HEK293 (cell line): ENCODE measurements around the gene RFX2.

Experiments used
- CTCF ChIA-PET: fragments of 350-600 bp; formaldehyde crosslinking; extraction: SDS; loops from one replicate; lab custom pipeline; 2021; ENCODE audit warnings: antibody characterized with exemption; lab: Yijun Ruan, JAX
- POLR2A ChIA-PET: fragments of 300-600 bp; formaldehyde crosslinking; extraction: SDS; loops from one replicate; lab custom pipeline; 2020; ENCODE audit warnings: antibody characterized with exemption, inconsistent platforms; lab: Yijun Ruan, JAX
- H3K27ac ChIP-seq: fragments of 200-500 bp; sonication (Bioruptor generic); 2 replicates; pipeline ENCODE4 v1.5.1; 2014; ENCODE audit warnings: low read depth, low read length, control low read depth, inconsistent platforms; ENCODE audit errors: extremely low read depth
- H3K36me3 ChIP-seq, 2 experiments: fragments of 200-500 bp in 1 of 2; sonication (Bioruptor generic) in 1 of 2; 1 replicate in 1 of 2; 2 replicates in 1 of 2; pipeline ENCODE4 v1.5.1; 2014 to 2017; ENCODE audit warnings: inconsistent platforms in 2 of 2, low read length in 2 of 2; ENCODE audit not compliant: control insufficient read depth in 2 of 2, insufficient read depth in 1 of 2
- H3K4me1 ChIP-seq: fragments of 200-500 bp; sonication (Bioruptor generic); 2 replicates; pipeline ENCODE4 v1.5.1; 2014; ENCODE audit warnings: mild to moderate bottlenecking, low read length, inconsistent platforms; ENCODE audit not compliant: control insufficient read depth, insufficient read depth
- H3K4me3 ChIP-seq: 2 replicates; pipeline ENCODE4 v1.5.1; 2011; ENCODE audit warnings: low read depth, mild to moderate bottlenecking, control low read depth, low read length, moderate library complexity
- H3K9me3 ChIP-seq: fragments of 200-500 bp; sonication (Bioruptor generic); 2 replicates; pipeline ENCODE4 v1.5.1; 2014; ENCODE audit warnings: low read depth, low read length, inconsistent platforms; ENCODE audit not compliant: control insufficient read depth, insufficient read depth
- EGR2 ChIP-seq: fragments of 450-650 bp; formaldehyde crosslinking; IDR thresholded peaks from 2 replicates; pipeline ENCODE4 v1.5.1; 2016; ENCODE audit warnings: low read depth, missing biosample characterization, missing genetic modification characterization
- GLI4 ChIP-seq: fragments of 450-650 bp; formaldehyde crosslinking; IDR thresholded peaks from 2 replicates; pipeline ENCODE4 v1.5.1; 2016; ENCODE audit warnings: missing biosample characterization, missing genetic modification characterization
- INSM2 ChIP-seq: fragments of 450-650 bp; formaldehyde crosslinking; IDR thresholded peaks from 2 replicates; pipeline ENCODE4 v1.5.1; 2016; ENCODE audit warnings: missing biosample characterization, missing genetic modification characterization
- KLF1 ChIP-seq: fragments of 450-650 bp; formaldehyde crosslinking; IDR thresholded peaks from 2 replicates; pipeline ENCODE4 v1.5.1; 2016; ENCODE audit warnings: missing biosample characterization, missing genetic modification characterization
- KLF10 ChIP-seq: fragments of 450-650 bp; IDR thresholded peaks from 2 replicates; pipeline ENCODE4 v1.5.1; 2018; ENCODE audit warnings: missing biosample characterization, mild to moderate bottlenecking, missing genetic modification characterization
- KLF7 ChIP-seq: fragments of 450-650 bp; formaldehyde crosslinking; IDR thresholded peaks from 2 replicates; pipeline ENCODE4 v1.5.1; 2016; ENCODE audit warnings: missing biosample characterization, missing genetic modification characterization, borderline replicate concordance
- MEIS1 ChIP-seq: sonication (generic); formaldehyde crosslinking; IDR thresholded peaks from 2 replicates; pipeline ENCODE4 v1.8.1; 2022; ENCODE audit warnings: missing genetic modification reagents, mild to moderate bottlenecking, borderline replicate concordance
- MYNN ChIP-seq: fragments of 450-650 bp; formaldehyde crosslinking; IDR thresholded peaks from 2 replicates; pipeline ENCODE4 v1.5.1; 2016; ENCODE audit warnings: missing biosample characterization, missing genetic modification characterization, borderline replicate concordance
- ZBTB10 ChIP-seq: fragments of 450-650 bp; formaldehyde crosslinking; IDR thresholded peaks from 2 replicates; pipeline ENCODE4 v1.5.1; 2016; ENCODE audit warnings: missing biosample characterization, missing genetic modification characterization
- ZBTB17 ChIP-seq: fragments of 450-650 bp; formaldehyde crosslinking; IDR thresholded peaks from 2 replicates; pipeline ENCODE4 v1.5.1; 2016; ENCODE audit warnings: missing biosample characterization, missing genetic modification characterization
- ZBTB49 ChIP-seq: fragments of 450-650 bp; formaldehyde crosslinking; IDR thresholded peaks from 2 replicates; pipeline ENCODE4 v1.5.1; 2016; ENCODE audit warnings: missing biosample characterization, missing genetic modification characterization, low read depth
- ZEB2 ChIP-seq: fragments of 450-650 bp; formaldehyde crosslinking; IDR thresholded peaks from 2 replicates; pipeline ENCODE4 v1.5.1; 2016; ENCODE audit warnings: missing biosample characterization, missing genetic modification characterization
- ZFP3 ChIP-seq: fragments of 450-650 bp; formaldehyde crosslinking; IDR thresholded peaks from 2 replicates; pipeline ENCODE4 v1.5.1; 2016; ENCODE audit warnings: low read depth, missing biosample characterization, missing genetic modification characterization
- ZFP69B ChIP-seq: fragments of 450-650 bp; formaldehyde crosslinking; IDR thresholded peaks from 2 replicates; pipeline ENCODE4 v1.5.1; 2016; ENCODE audit warnings: missing biosample characterization, missing genetic modification characterization
- ZNF175 ChIP-seq: fragments of 450-650 bp; formaldehyde crosslinking; IDR thresholded peaks from 2 replicates; pipeline ENCODE4 v1.5.1; 2016; ENCODE audit warnings: missing biosample characterization, missing genetic modification characterization
- ZNF202 ChIP-seq: fragments of 450-650 bp; formaldehyde crosslinking; IDR thresholded peaks from 2 replicates; pipeline ENCODE4 v1.5.1; 2016; ENCODE audit warnings: missing biosample characterization, missing genetic modification characterization, borderline replicate concordance
- ZNF239 ChIP-seq: fragments of 450-650 bp; formaldehyde crosslinking; IDR thresholded peaks from 2 replicates; pipeline ENCODE4 v1.5.1; 2016; ENCODE audit warnings: missing biosample characterization, missing genetic modification characterization
- ZNF24 ChIP-seq: fragments of 450-650 bp; formaldehyde crosslinking; IDR thresholded peaks from 2 replicates; pipeline ENCODE4 v1.5.1; 2016; ENCODE audit warnings: missing biosample characterization, missing genetic modification characterization
- ZNF26 ChIP-seq: fragments of 450-650 bp; formaldehyde crosslinking; IDR thresholded peaks from 2 replicates; pipeline ENCODE4 v1.5.1; 2016; ENCODE audit warnings: missing biosample characterization, missing genetic modification characterization
- ZNF302 ChIP-seq: fragments of 450-650 bp; formaldehyde crosslinking; IDR thresholded peaks from 2 replicates; pipeline ENCODE4 v1.5.1; 2016; ENCODE audit warnings: missing biosample characterization, missing genetic modification characterization, low read depth
- ZNF350 ChIP-seq: fragments of 450-650 bp; formaldehyde crosslinking; IDR thresholded peaks from 2 replicates; pipeline ENCODE4 v1.5.0; 2017; ENCODE audit warnings: missing biosample characterization, mild to moderate bottlenecking, missing genetic modification characterization
- ZNF473 ChIP-seq: fragments of 450-650 bp; formaldehyde crosslinking; IDR thresholded peaks from 2 replicates; pipeline ENCODE4 v1.5.1; 2017; ENCODE audit warnings: missing biosample characterization, missing genetic modification characterization
- ZNF521 ChIP-seq: fragments of 450-650 bp; formaldehyde crosslinking; IDR thresholded peaks from 2 replicates; pipeline ENCODE4 v1.5.1; 2017; ENCODE audit warnings: missing biosample characterization, mild to moderate bottlenecking, missing genetic modification characterization
- ZNF561 ChIP-seq: fragments of 450-650 bp; IDR thresholded peaks from 2 replicates; pipeline ENCODE4 v1.5.1; 2018; ENCODE audit warnings: missing biosample characterization, missing genetic modification characterization, borderline replicate concordance
- ZNF600 ChIP-seq: fragments of 450-650 bp; formaldehyde crosslinking; IDR thresholded peaks from 2 replicates; pipeline ENCODE4 v1.5.1; 2016; ENCODE audit warnings: missing biosample characterization, missing genetic modification characterization
- ZNF629 ChIP-seq: fragments of 450-650 bp; formaldehyde crosslinking; IDR thresholded peaks from 2 replicates; pipeline ENCODE4 v1.5.1; 2017; ENCODE audit warnings: missing biosample characterization, missing genetic modification characterization
- ZNF677 ChIP-seq: fragments of 450-650 bp; IDR thresholded peaks from 2 replicates; pipeline ENCODE4 v1.5.0; 2018; ENCODE audit warnings: missing biosample characterization, mild to moderate bottlenecking, missing genetic modification characterization, moderate library complexity
- ZNF837 ChIP-seq: fragments of 450-650 bp; formaldehyde crosslinking; IDR thresholded peaks from 2 replicates; pipeline ENCODE4 v1.5.1; 2016; ENCODE audit warnings: missing biosample characterization, missing genetic modification characterization

RFX2 gene

GRCh38 chr19:6092329-6093286 is 17.7 kb downstream of the RFX2 start:
- Histone ChIP-seq H3K4me1 (peaks cover 8% of the 10 kb centered on the region), H3K27ac (no peak overlapping the region), H3K36me3 (no peaks in the 10 kb centered on the region), H3K4me3 (no peak overlapping the region), H3K9me3 (no peaks in the 10 kb centered on the region)
- ChIA-PET POLR2A (interaction anchor here (0.6 kb wide), 2 partner anchors 102 to 470 kb away, joined by 3 to 5 read pairs; partner anchors contain the start of genes SAFB and SAFB2), CTCF (interaction anchor here (0.6 to 0.9 kb wide), 5 partner anchors 10 to 1334 kb away, joined by 3 to 6 read pairs (median 5); no protein-coding TSS in a partner anchor)
- TF ChIP-seq ZNF350 (tag by site-specific recombination) (no peak), ZNF837 (tag by site-specific recombination) (no peak), MYNN (tag by site-specific recombination) (no peak), ZNF561 (tag by site-specific recombination) (no peak), ZNF175 (tag by site-specific recombination) (no peak), ZNF302 (no peak), ZBTB49 (tag by site-specific recombination) (no peak), ZNF202 (no peak), ZNF24 (tag by site-specific recombination) (no peak), ZNF677 (tag by site-specific recombination) (no peak), KLF7 (no peak), KLF10 (tag by site-specific recombination) (no peak), GLI4 (tag by site-specific recombination) (no peak), ZNF600 (tag by site-specific recombination) (peak; percentile 45; the same call in 1 of the 2 replicates), ZNF521 (tag by site-specific recombination) (no peak), ZEB2 (tag by site-specific recombination) (no peak), ZNF629 (tag by site-specific recombination) (no peak), MEIS1 (CRISPR knock-in tag) (no peak), ZFP3 (tag by site-specific recombination) (no peak), ZNF473 (no peak), EGR2 (tag by site-specific recombination) (no peak), ZFP69B (tag by site-specific recombination) (no peak), INSM2 (tag by site-specific recombination) (no peak), KLF1 (tag by site-specific recombination) (peak; percentile 52), ZBTB10 (tag by site-specific recombination) (no peak), ZBTB17 (tag by site-specific recombination) (peak; percentile 65; the same call in 1 of the 2 replicates), ZNF26 (tag by site-specific recombination) (no peak), ZNF239 (no peak)
